Measurements from ENCODE around the gene CLMN. TPM values are rescaled to one million over a fixed set of nuclear protein-coding genes. Genes with fewer than 3 reads are reported as not detected.

The CLMN gene
- total RNA-seq (12.0 and 15.7 TPM in 2 replicates), polyA plus RNA-seq (40.0 and 53.9 TPM in 2 replicates)

GRCh38 chr14:95319312-95320077 is at the start of gene CLMN:
Gene CLMN (minus strand): TSS chr14:95319908. CDS start chr14:95319792, 116 bp downstream.
- no peak for TF ChIP-seq CTCF (IDR thresholded peaks at IDR 0.05; ENCODE audit: poor library complexity)
- no peak for TF ChIP-seq EZH2phosphoT487 (IDR thresholded peaks at IDR 0.05; ENCODE audit: low read depth, severe bottlenecking, unreplicated experiment)
- no peak for TF ChIP-seq EZH2 (IDR thresholded peaks at IDR 0.05; ENCODE audit: borderline replicate concordance)
- Histone ChIP-seq H2AFZ (peak within 1 kb of the TSS; percentile 86), H3K9me2 (replicated peaks; ENCODE audit: insufficient read depth) (no peaks in the 10 kb centered on the region), H3K36me3 (replicated peaks; ENCODE audit: insufficient read depth, low read depth) (no peaks in the 10 kb centered on the region), H3K4me3 (peak within 1 kb of the TSS; percentile 75), H3K4me2 (peak within 1 kb of the TSS; percentile 99), H3K4me1 (ENCODE audit: insufficient read depth) (peaks cover 4% of the 10 kb centered on the region), H3K79me2 (peaks cover 3% of the 10 kb centered on the region), H3K9me3 (ENCODE audit: low read depth) (no peaks in the 10 kb centered on the region), H4K20me1 (ENCODE audit: insufficient read depth, poor library complexity, severe bottlenecking) (no peaks in the 10 kb centered on the region), H3K27me3 (no peaks in the 10 kb centered on the region), H3K27ac (peak within 1 kb of the TSS; percentile 69)
- WGBS (ENCODE audit: low lambda C conversion rate, missing lambda C conversion rate) = 2% methylated on average over 30 of the region's 98 CpGs
- DNase-seq (ENCODE audit: low spot score) = peak; percentile 80

- no peak overlapping the region for H3K4me2 ChIP-seq
- no peaks in the 10 kb centered on the region for H3K36me3 ChIP-seq (replicated peaks; ENCODE audit: insufficient read depth, low read depth)
- WGBS (ENCODE audit: low lambda C conversion rate, missing lambda C conversion rate) = 69% methylated on average over 2 of the region's 2 CpGs
- H3K4me3 ChIP-seq = no peak overlapping the region
- H3K9me2 ChIP-seq (replicated peaks; ENCODE audit: insufficient read depth) = no peaks in the 10 kb centered on the region
- peaks cover 8% of the 10 kb centered on the region for H3K4me1 ChIP-seq (ENCODE audit: insufficient read depth)
- no peaks in the 10 kb centered on the region for H4K20me1 ChIP-seq (ENCODE audit: insufficient read depth, poor library complexity, severe bottlenecking)
- no peak overlapping the region for H2AFZ ChIP-seq
- no peak for DNase-seq (ENCODE audit: low spot score)
- H3K9me3 ChIP-seq (ENCODE audit: low read depth) = no peaks in the 10 kb centered on the region
- H3K79me2 ChIP-seq = no peaks in the 10 kb centered on the region
- no peak overlapping the region for H3K27ac ChIP-seq
- TF ChIP-seq CTCF (IDR thresholded peaks at IDR 0.05; ENCODE audit: poor library complexity) = no peak
- no peak for TF ChIP-seq EZH2phosphoT487 (IDR thresholded peaks at IDR 0.05; ENCODE audit: low read depth, severe bottlenecking, unreplicated experiment)
- TF ChIP-seq EZH2 (IDR thresholded peaks at IDR 0.05; ENCODE audit: borderline replicate concordance) = no peak
- H3K27me3 ChIP-seq = peaks cover 20% of the 10 kb centered on the region
Observed at GRCh38 chr14:95365401-95365800, 45.7 kb upstream of the CLMN start.

GRCh38 chr14:95364481-95365209 is 44.9 kb upstream of the CLMN start:
- H3K79me2 ChIP-seq = no peaks in the 10 kb centered on the region
- H3K27ac ChIP-seq = no peak overlapping the region
- H3K36me3 ChIP-seq (replicated peaks; ENCODE audit: insufficient read depth, low read depth) = no peaks in the 10 kb centered on the region
- no peaks in the 10 kb centered on the region for H4K20me1 ChIP-seq (ENCODE audit: insufficient read depth, poor library complexity, severe bottlenecking)
- no peak overlapping the region for H3K4me2 ChIP-seq
- no peak for DNase-seq (ENCODE audit: low spot score)
- no peak overlapping the region for H2AFZ ChIP-seq
- no peaks in the 10 kb centered on the region for H3K9me2 ChIP-seq (replicated peaks; ENCODE audit: insufficient read depth)
- peaks cover 8% of the 10 kb centered on the region for H3K4me1 ChIP-seq (ENCODE audit: insufficient read depth)
- H3K4me3 ChIP-seq = no peak overlapping the region
- peaks cover 27% of the 10 kb centered on the region for H3K27me3 ChIP-seq
- TF ChIP-seq EZH2 (IDR thresholded peaks at IDR 0.05; ENCODE audit: borderline replicate concordance) (no peak), EZH2phosphoT487 (IDR thresholded peaks at IDR 0.05; ENCODE audit: low read depth, severe bottlenecking, unreplicated experiment) (no peak), CTCF (IDR thresholded peaks at IDR 0.05; ENCODE audit: poor library complexity) (no peak)
- 67% methylated on average over 7 of the region's 7 CpGs for WGBS (ENCODE audit: low lambda C conversion rate, missing lambda C conversion rate)
- H3K9me3 ChIP-seq (ENCODE audit: low read depth) = no peaks in the 10 kb centered on the region
